ENCODE data around the gene CDHR2. TPM values are rescaled to one million over a fixed set of nuclear protein-coding genes. Genes with fewer than 3 reads are reported as not detected.

CDHR2 gene
- total and polyA plus RNA-seq, 2 of the 13 experiments (the other 11 are each of a cell fraction or from before 2014, with no cell fraction given), result 17.9 to 20.9 TPM

GRCh38 chr5:176547802-176548201 is 1.3 kb upstream of the CDHR2 start (continued):
- TF ChIP-seq ZNF800 (CRISPR knock-in tag; IDR thresholded peaks at IDR 0.05) (no peak), KDM4B (CRISPR knock-in tag; IDR thresholded peaks at IDR 0.05) (no peak), MAFF (IDR thresholded peaks at IDR 0.05; ENCODE audit: low read depth, low read length) (peak; percentile 28; the same call in 1 of the 2 replicates), ZNF354B (CRISPR knock-in tag; IDR thresholded peaks at IDR 0.05) (no peak), SOX13 (IDR thresholded peaks at IDR 0.05) (no peak), SOX13 (CRISPR knock-in tag; conservative IDR thresholded peaks at IDR 0.05 in 1 of 2, IDR thresholded peaks at IDR 0.05 in 1 of 2) (peak in 1 of 2 experiments; percentile 31; a peak in 1 of 4 replicates), ONECUT2 (CRISPR knock-in tag; IDR thresholded peaks at IDR 0.05) (no peak), ZNF629 (CRISPR knock-in tag; conservative IDR thresholded peaks at IDR 0.05) (no peak), YY1 (IDR thresholded peaks at IDR 0.05; ENCODE audit: insufficient read depth, insufficient replicate concordance, low read depth, low read length) (no peak), ZFYVE20 (CRISPR knock-in tag; IDR thresholded peaks at IDR 0.05; ENCODE audit: borderline replicate concordance, low read depth) (no peak), LBX2 (CRISPR knock-in tag; IDR thresholded peaks at IDR 0.05; ENCODE audit: borderline replicate concordance) (no peak), EP300 (IDR thresholded peaks at IDR 0.05; ENCODE audit: low read depth in 2 of 2, low read length in 2 of 2) (peak; percentile 45 to 67; a peak in 2 of 4 replicates), EP300 (CRISPR knock-in tag; IDR thresholded peaks at IDR 0.05; ENCODE audit: borderline replicate concordance) (no peak), ZNF407 (CRISPR knock-in tag; IDR thresholded peaks at IDR 0.05; ENCODE audit: not compliant biosample characterization) (no peak), ZNF841 (CRISPR knock-in tag; IDR thresholded peaks at IDR 0.05; ENCODE audit: borderline replicate concordance) (no peak), HES4 (CRISPR knock-in tag; IDR thresholded peaks at IDR 0.05; ENCODE audit: borderline replicate concordance) (no peak), SALL2 (CRISPR knock-in tag; IDR thresholded peaks at IDR 0.05) (no peak)

Measured in HepG2 (cell line).